Stimulated activated CD4-positive, alpha-beta T cell treated with anti-CD3 and anti-CD28 coated beads, Interleukin-15, amount 100 ng/mL, for 1 hour (primary cell): ENCODE measurements around the gene ING3.
"Not testable (repeated sequence)": the region's sequence is repeated elsewhere in the genome, so short reads cannot be mapped to it uniquely, and the experiment has no call there.

Experiments used
- DNase-seq, 2 donors: peaks; one replicate each; pipeline ENCODE4 v3.0.0-alpha.2; 2020; ENCODE audit warnings: low read depth in 1 of 2, low spot score in 1 of 2

ING3 gene

GRCh38 chr7:121002048-121002756 lies 51.6 kb downstream of the ING3 start:
- no peak for DNase-seq

- DNase-seq, result no peak
These were observed 52.2 kb downstream of the ING3 start for GRCh38 chr7:121002757-121003200.

- no peak for DNase-seq
These were observed 53.6 kb downstream of the ING3 start for GRCh38 chr7:121003986-121004685.

GRCh38 chr7:121005058-121005457 lies 54.5 kb downstream of the ING3 start:
- not testable (repeated sequence) for DNase-seq

- DNase-seq, result no peak
These were observed 55.5 kb downstream of the ING3 start for GRCh38 chr7:121005996-121006584.

DNA sequence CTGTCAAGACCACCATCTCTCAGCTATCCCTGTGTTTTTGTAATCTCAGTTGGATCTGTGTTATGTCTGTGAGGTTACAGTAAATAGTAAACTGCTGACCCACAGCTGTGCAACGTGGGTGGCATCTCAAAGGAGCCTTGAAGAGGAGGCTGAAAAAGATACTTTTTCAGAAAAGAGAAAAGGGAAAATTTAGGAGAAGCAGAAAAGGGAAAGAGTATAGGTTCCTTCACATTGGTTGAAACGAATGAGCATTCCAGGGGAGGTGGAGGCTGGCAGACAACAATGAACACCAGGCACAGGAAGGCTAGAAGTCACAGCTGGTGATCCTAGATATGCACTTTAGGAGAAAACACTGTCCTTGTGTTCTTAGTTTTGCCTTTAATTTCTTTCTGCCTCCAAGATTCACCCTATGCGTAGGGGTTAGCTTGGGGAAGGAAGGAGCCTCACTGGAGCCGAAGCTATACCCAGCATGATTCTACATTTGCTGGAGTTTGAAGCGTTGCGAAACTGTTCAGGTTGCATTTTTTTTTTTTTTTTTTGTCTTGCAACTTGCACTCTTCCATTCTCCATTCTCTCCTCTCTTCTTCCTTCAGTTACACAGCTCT lies 56.2 kb downstream of the ING3 start:
- DNase-seq, result no peak

DNA sequence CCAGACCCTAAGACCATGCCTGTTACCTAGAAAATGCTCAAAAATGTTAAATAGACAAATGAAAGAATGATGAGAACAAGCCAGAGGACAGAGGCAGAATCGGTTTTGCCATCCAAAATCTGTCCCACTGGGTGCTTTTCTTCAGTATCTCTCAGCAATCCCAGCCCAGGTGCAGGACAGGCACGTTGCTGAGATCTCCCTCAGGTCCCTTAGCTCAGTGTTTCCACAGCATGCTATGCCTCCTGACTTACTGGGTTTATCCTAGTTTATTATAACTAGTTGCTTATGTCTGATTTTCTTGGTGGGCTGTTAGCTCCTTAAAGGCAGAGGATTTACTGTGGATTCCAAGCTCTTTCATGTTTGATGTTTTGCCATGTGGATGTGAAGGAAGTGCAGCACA lies 58.2 kb downstream of the ING3 start:
- DNase-seq, result no peak

- no peak for DNase-seq
These were observed 60.8 kb downstream of the ING3 start for GRCh38 chr7:121011401-121011800.

DNA sequence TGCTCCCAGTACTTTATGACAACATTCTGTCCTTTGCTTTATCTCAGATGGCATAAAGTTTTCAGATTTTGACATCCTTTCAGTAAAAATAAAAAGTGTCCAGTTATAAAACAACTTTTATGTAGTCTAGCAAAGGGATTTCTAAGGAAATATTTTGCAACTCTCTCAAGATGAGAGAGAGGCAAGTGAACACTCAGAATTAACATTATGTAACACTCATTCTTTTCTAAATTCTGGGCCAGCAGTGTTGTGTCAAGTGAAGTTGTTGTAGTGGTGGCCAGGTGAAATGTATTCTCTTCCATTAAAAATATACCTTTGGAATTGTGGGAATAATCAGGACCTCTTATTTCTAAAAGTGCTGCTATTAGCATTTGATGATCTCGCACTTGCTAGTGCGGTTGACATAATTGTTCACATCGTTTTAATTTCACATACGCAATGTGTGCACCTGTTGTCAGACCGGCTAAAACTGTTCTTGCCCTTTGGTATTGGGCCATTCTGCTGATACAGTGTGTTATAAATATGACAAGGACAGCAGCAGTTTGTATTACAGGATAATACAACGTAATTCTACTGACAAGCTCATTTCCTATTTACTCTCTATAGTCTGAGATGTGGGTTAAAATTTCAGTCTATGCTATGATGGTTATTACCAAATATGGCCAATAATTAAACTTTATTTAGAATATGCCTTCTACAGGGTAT lies 61.7 kb downstream of the ING3 start:
- DNase-seq, result no peak

GRCh38 chr7:121012919-121013318 lies 62.3 kb downstream of the ING3 start:
- no peak for DNase-seq

DNA sequence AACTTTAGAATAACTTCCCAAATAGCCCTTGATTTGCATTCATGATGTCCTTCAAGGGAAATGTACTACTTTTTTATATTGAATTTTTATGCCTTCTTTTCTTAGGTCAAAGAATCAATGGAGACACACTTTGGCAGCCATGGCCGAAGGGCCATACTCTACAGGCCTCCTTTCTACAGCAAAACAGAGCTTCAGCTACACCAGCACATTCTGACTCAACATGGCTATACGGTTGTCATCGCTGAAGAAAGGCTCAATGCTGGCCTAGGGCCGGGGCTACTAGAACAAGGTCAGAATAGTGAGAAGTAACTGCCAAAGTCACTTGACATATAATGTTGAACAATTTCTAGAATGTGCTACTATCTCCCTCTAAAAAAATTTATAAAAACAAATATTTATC lies 65.0 kb downstream of the ING3 start:
- no peak for DNase-seq

DNA sequence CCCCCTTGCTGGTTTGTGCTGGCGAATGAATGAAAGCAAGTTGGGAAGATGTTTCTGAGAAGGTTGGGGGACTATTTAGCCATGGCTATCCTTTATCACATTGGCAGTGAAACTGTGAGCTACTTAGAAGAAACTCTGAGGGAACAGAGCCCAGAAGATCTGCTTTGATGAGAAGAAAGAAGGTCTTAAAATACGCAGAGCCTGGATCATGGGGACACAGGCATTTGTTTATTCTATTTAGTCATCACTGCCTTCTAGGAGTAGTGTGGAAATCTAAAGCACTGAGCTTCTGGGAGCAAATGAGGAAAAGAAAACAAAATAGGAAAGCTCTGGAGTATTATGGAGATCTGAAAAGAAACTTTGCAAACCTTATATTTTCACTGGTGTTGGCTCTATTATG lies 66.4 kb downstream of the ING3 start:
- DNase-seq, result no peak

- no peak for DNase-seq
These were observed 67.0 kb downstream of the ING3 start for GRCh38 chr7:121017586-121017985.

- no peak for DNase-seq
These were observed 68.4 kb downstream of the ING3 start for GRCh38 chr7:121019018-121019417.

DNA sequence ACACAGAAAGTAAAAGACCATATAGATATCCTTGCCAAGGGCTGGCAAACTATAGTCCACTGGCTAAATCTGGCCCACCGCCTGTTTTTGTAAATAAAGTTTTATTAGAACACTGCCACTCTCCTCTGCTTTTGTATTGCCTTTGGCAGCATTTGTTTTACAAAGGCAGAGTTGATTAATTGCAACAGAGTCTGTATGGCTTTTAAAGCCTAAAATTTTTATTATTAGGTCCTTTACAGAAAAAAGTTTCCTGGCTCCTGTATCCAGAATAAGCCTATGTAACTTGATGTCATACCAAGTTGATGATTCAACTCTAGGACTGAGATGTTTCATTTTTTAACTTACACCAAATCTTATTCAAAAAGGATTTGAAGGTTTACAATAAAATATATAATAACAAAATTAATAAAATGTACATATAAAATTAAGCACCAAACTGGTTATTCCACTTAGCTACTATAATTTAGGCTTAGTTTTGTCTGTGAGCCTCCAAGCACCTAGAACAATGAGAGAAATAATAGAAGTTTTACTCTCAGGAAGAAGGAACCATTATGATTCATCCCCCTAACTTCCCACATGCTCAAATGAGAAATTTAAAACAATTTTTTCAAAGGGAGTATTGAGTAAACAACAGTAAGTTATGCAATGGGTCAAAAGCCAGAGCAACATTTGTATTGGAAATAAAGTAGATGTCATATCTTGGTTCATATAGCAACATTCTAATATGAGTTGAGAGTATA lies 69.8 kb downstream of the ING3 start:
- DNase-seq, result no peak

GRCh38 chr7:121020989-121021969 lies 70.7 kb downstream of the ING3 start:
- no peak for DNase-seq

- DNase-seq, result no peak
These were observed 72.6 kb downstream of the ING3 start for GRCh38 chr7:121023194-121023593.

GRCh38 chr7:121023683-121024511 lies 73.3 kb downstream of the ING3 start:
- DNase-seq, result no peak

GRCh38 chr7:121024611-121025010 lies 74.0 kb downstream of the ING3 start:
- no peak for DNase-seq
